Fibroblast of the conjunctiva (primary cell): Measurements from ENCODE around the gene BBS2.
A peak's percentile ranks its signal among the peaks of the same experiment; 100 is the strongest.

Source experiments
- DNase-seq: peaks from one replicate; pipeline ENCODE4 v3.0.0-alpha.2; 2010; ENCODE audit warnings: low read depth

Gene BBS2

DNA sequence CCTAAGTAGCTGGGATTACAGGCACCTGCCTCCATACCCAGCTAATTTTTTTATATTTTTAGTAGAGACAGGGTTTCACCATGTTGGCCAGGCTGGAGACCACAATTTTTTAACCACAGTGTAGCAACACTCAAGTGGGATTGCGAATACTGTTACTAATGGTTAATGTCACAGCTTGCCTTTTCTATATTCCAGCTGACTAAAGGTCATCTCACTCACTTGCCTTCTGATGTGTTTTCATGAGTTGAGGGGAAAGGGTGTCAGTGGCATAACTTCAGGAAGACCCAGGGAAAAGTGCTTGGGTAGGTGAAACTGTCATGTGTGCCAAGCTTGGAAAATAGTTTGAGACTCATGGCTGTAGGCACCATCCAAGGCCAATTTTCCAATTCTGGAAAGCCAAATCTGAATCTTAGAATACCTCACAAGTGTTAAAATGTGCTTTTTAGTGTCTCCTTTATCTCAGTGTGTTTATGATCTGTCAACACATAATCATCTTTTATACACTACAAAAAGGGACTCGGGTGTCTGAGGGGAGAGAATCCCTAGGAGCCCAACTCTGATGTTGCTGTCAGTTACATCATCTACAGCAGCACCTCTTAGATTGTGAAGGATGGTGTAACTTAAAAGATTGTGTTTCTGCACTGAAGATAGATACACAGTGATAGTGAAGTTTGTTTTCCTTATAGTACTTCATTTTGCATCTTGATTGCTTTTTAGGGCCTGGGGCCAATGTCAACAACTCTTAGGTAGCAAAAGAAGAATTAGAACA, 41.4 kb downstream of the BBS2 start:
- DNase-seq: peak; percentile 17

DNA sequence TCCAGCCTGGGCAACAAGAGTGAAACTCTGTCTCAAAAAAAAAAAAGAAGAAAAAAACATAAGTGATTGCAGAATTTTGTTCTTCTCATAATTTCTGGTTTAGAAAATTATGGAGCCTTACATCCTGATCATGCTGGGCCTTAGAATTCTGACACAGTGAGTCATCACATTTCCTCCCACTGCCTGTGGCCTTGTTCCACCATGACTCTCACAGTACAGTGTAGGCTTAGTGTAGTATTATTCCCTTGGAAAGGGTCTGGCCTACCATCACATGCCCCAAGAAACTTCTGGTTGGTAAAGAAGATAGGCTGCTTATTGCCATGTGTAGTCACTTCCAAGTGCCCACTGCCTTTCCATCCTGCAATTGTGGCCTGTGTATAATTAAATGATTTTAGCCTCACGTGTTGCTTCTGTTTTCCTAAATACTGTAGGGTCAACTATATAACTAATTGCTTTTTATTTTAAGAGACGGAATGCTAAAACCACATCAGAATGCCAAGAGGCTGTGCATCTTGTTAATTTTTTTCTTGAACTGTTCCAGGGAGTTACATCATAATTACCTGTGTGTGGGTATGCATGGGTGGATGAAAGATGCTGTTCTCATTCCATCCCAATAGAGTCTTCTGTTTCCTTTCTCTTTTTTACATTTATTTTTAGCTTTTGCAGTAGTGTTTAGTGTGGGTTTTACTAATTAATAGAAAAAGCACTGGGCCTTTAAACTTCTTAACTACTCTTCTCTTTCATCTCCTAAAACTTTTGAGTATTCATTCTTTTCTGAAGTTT, 42.5 kb downstream of the BBS2 start:
- DNase-seq: peak; percentile 67

- no peak for DNase-seq
Measured at GRCh38 chr16:56475201-56475600, 44.6 kb downstream of the BBS2 start.

DNA sequence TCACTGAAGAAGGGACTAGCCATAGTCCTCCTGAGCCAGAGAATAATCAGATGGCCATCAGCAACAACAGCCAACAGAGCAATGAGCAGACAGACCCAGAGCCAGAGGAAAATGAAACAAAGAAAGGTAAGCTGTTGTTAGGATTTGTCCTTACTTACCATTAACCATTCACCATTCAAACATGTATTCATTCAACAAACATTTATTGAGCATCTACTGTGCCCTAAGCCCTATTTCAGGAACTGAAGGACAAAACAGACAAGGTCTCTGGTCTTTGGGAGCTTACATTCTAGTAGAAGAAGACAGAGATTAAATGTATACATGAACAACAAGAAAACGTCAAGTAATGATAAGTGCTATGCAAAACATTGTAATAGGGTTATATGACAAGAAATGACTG, 49.2 kb downstream of the BBS2 start:
- DNase-seq: no peak

GRCh38 chr16:56470232-56470631, 49.6 kb downstream of the BBS2 start:
- DNase-seq: no peak

DNA sequence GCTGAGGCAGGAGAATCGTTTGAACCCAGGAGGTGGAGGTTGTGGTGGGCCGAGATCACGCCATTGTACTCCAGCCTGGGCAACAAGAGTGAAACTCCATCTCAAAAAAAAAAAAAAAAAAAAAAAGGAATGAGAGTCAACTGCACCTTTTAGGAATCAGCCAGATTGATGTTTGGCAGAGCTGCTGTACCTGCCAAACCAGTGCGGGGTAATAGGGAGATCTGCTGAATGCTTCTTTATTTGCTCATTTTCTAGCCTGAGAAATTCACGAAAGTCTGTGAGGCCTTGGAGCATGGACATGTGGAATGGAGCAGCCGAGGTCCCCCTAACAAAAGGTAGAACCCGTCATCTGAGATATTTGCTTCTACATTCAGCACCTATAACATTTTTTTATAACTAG, 50.1 kb downstream of the BBS2 start:
- DNase-seq: no peak

GRCh38 chr16:56468800-56469199, 51.0 kb downstream of the BBS2 start:
- DNase-seq: no peak

GRCh38 chr16:56466344-56466743, 53.5 kb downstream of the BBS2 start:
- DNase-seq: no peak

DNA sequence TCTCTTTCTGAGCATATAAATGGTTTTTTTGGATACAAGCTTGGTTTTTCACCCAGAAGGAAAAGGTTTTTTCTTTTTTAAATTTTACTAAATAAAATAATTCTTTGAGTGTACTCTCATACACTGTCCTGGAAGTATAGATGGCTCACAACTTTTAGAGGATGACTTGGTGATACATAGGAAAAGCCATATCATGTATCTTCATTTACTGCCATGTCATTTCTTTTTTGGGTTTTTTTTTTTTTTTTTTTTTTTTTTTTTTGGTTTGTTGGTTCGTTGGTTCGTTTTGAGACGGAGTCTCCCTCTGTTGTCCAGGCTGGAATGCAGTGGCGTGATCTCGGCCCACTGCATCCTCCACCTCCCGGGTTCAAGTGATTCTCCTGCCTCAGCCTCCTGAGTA, 56.7 kb downstream of the BBS2 start:
- DNase-seq: no peak

- no peak for DNase-seq
Measured at GRCh38 chr16:56462064-56462796, 57.6 kb downstream of the BBS2 start.

GRCh38 chr16:56460101-56460500, 59.7 kb downstream of the BBS2 start:
- no peak for DNase-seq

- DNase-seq: no peak
Measured at GRCh38 chr16:56457927-56458470, 61.8 kb downstream of the BBS2 start.

DNA sequence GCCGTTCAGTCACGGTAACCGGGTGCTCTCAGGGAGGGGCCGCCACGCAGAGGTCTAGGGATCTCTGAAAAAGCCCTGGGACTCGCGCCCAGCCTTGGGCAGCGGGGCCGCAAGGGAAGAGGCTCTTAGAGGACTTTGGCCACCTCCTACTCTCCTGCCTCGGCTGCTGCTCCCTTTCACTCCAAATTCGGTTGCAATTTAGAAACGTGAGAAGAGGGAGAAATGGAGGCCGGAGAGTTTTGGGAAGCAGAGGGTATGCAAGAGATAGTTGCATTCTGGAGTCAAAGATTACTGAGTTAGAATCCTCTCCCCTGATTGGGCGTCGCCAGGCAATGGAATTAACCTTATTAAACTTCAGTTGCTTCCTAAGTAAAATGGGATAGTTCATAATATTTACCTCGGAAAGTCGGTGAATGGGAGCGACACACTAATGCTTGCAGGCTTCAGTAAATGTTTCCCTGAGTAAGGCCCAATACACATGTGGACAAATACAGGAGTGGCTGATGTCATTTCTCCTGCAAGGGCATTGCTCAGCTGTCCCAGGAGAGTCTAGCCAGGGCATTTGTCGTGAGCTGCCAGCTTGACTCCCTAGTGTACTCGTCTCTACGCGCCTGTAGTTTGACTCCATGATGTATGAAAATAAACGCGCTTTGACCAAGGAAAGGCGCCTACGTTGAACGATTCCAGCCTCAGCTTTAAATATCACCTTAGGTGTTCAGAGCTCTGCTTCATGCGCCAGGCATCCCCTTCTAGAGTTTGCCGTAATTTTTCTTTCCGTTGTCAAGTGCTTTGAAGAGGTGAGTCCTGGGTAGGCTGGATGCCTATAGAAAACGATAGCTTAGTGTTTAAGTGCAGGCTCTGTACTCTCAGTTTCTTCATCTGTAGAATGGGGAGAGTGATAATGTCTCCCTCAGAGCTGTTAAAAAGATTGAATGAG, 67.8 kb downstream of the BBS2 start:
- no peak for DNase-seq

DNA sequence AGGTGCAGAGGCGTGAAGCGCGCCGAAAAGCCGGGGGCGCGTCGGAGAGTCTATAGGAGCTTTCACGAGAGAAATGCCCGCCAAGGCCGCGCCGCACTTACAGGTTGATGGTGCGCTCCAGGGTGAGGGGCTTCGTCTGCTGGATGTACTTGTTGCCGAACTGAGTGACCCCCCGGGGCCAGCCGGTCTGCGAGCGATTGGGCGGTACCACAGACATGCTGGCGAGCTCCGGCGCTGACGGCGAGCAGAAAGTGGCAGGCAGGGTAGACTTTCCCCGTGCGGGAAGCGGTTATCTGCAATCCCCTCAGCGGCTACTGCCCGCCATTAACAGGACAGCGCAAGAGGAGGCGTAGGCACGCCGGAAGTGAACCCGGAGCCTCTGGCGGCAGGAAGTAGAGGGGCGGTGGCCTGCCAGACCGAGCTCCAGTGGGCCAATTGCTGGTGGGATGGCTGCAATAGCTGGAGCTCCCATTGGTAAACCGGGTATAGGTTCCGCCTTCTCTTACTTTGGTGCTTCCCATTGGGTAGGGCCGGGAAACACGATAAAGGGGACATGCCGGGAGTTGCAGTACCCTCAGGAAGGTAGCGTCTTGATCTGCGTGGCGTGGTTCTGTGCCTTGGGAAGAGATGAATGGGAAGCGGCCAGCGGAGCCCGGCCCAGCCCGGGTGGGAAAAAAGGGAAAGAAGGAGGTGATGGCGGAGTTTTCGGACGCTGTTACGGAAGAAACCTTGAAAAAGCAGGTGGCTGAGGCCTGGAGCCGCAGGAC, 68.7 kb downstream of the BBS2 start, which contains the start of the genes NUDT21 and OGFOD1:
NUDT21 (minus strand) TSS at position 347 of the 767 bp plus-strand sequence; CDS start at position 217, 130 bp downstream.
OGFOD1 (plus strand) TSS at position 569 of the 767 bp plus-strand sequence; CDS start at position 628, 59 bp downstream.
- DNase-seq: peak; percentile 96

- DNase-seq: no peak
Measured at GRCh38 chr16:56450275-56450985, 69.4 kb downstream of the BBS2 start.

DNA sequence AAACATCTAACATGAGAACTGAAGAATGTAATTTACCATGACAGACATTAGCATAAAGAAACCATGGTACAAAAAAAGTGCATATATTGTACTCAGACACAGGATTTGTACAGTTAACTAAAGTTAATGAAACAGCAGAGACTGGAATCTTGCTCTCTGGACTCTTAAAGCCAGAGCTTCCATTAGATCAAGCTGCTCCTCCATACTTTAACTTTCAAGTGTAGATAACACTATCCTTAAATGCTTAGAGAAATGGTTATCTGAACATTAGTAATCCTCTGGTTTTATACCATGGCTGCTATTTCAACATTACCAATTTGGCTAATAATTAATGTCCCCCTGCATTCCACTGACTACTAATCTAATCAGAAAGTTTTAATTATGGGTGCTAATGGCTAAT, 71.8 kb downstream of the BBS2 start:
- DNase-seq: no peak

- DNase-seq: no peak
Measured at GRCh38 chr16:56447286-56447685, 72.5 kb downstream of the BBS2 start.

DNA sequence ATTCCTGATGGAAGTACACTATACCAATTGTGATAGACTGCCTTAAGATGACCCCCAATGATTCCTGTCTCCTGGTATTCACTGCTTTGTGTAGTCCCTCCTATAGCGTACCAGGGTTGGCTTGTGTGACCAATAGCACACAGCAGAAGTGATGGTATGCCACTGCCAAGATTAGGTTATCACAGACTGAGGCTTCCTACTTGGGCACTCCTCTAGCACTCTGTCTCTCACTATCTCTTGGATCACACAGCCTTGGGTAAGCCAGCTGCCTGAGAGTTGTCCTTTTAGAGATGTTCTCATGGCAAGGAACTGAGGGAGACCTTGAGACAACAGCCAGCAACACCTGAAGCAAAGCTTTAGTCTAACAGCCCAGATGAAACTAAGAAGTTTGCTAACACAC, 81.8 kb downstream of the BBS2 start:
- DNase-seq: no peak

DNA sequence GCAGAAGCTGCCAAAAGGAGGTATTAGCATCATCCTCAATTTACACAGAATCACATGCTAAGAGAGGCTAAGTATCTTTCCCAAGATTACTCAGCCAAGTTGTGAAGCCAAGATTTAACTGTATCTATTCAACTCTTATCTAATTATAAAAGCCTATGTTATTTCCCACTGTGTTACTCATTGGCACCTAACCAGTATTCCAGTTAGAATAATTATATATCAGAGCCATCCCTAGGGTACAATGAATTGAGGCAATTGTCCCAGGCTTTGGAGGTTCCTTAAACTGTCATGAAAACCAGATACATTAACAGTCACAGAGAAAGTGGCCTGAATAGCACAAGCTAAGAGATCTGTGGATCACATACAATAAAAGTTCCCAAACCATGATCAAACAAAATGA, 83.6 kb downstream of the BBS2 start:
- no peak for DNase-seq
